Measurements from ENCODE around the gene SLC29A3. TPM values are rescaled to one million over a fixed set of nuclear protein-coding genes. Genes with fewer than 3 reads are reported as not detected.

The SLC29A3 gene
- total RNA-seq, 1 experiment from 2014 or later = 9.2 TPM

DNA sequence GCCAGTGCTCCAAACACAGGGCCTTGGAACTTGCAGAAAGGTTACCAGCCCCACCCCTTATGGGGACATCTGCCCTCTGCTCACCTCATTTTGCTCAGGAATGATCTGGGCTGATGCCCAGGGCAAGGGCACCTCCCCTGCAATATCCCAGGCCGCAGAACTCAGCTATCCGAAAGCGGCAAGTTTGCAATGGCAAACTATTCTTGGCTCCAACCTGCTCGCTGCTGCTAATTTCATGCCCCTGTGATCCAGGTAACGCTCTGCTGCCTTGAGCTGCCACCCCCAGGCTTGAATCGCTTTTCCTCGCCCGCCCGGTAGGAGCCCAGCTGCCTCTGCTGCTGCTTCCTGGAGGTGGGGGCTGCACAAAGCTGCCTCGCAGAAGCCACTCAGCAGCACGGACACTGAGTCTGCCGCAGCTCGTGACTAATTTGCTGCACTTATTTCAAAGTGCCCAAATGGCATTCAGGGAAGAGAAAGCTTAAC lies 18.2 kb downstream of the SLC29A3 start:
- H3K79me1 ChIP-seq (ENCODE audit: insufficient read depth, low read depth, low read length, poor library complexity, severe bottlenecking) = no peaks in the 10 kb centered on the region
- no peak overlapping the region for H2AK5ac ChIP-seq (ENCODE audit: insufficient read length, low read length)
- H2BK15ac ChIP-seq (ENCODE audit: low read depth, low read length) = no peak overlapping the region
- no peak overlapping the region for H3K4me2 ChIP-seq (ENCODE audit: insufficient read depth, insufficient read length, low read length)
- no peak overlapping the region for H3K23ac ChIP-seq (ENCODE audit: insufficient read length, low read depth, low read length)
- Mint-ChIP-seq H3K27me3 (ENCODE audit: low read depth) (peaks cover 2% of the 10 kb centered on the region; the same call in 1 of the 2 replicates), H3K36me3 (ENCODE audit: insufficient read depth in 1 of 3, low read depth in 3 of 3) (peaks cover 8 to 17% (median 12%) of the 10 kb centered on the region in 3 experiments; a peak in 6 of 7 replicates), H3K4me3 (peak overlapping the region in 1 of 2 experiments; percentile 12; a peak in 1 of 5 replicates), H3K27ac (peak overlapping the region; percentile 56 to 66 (median 64); a peak in 3 of 7 replicates), H3K9me3 (no peaks in the 10 kb centered on the region), H3K4me1 (peaks cover 43 to 46% of the 10 kb centered on the region in 2 experiments)
- H3K18ac ChIP-seq (ENCODE audit: insufficient read length, low read depth, low read length) = no peak overlapping the region
- no peak overlapping the region for H2AFZ ChIP-seq (ENCODE audit: low read length)
- H3K4me1 ChIP-seq (ENCODE audit: insufficient read depth, low read length) = peaks cover 4% of the 10 kb centered on the region; the same call in 1 of the 2 replicates
- H4K20me1 ChIP-seq (ENCODE audit: control insufficient read depth, insufficient read depth, insufficient read length) = no peaks in the 10 kb centered on the region
- peaks cover 3% of the 10 kb centered on the region for H3K23me2 ChIP-seq (ENCODE audit: insufficient read length, low read depth, low read length, poor library complexity, severe bottlenecking)
- no peak overlapping the region for H2BK5ac ChIP-seq (ENCODE audit: insufficient read length, low read length)
- H3T11ph ChIP-seq (ENCODE audit: low read length) = no peak overlapping the region
- H2BK120ac ChIP-seq (ENCODE audit: low read depth, low read length, poor library complexity, severe bottlenecking) = no peak overlapping the region
- no CpG with 5 or more reads among the region's 13 CpGs for WGBS (ENCODE audit: extremely low coverage, insufficient read length, low lambda C conversion rate)
- H3K56ac ChIP-seq (ENCODE audit: insufficient read length, low read depth, low read length) = no peak overlapping the region
- H3K27me3 ChIP-seq (ENCODE audit: insufficient read depth, low read length) = no peaks in the 10 kb centered on the region; the same call in 1 of the 2 replicates
- no peak overlapping the region for H4K5ac ChIP-seq (ENCODE audit: insufficient read length, low read depth, low read length)
- no peak for DNase-seq
- H3K79me2 ChIP-seq (ENCODE audit: insufficient read depth, low read length) = no peaks in the 10 kb centered on the region
- H2BK20ac ChIP-seq (ENCODE audit: low read depth, low read length, poor library complexity, severe bottlenecking) = no peak overlapping the region
- H3K9ac ChIP-seq (ENCODE audit: extremely low read depth, insufficient read length, low read length) = no peak overlapping the region
- peak overlapping the region; percentile 20; the same call in 1 of the 2 replicates for H3K14ac ChIP-seq (ENCODE audit: insufficient read depth, low read length)
- no peak overlapping the region for H3K27ac ChIP-seq (ENCODE audit: insufficient read length, low read depth, low read length)
- TF ChIP-seq, protein P1, sequence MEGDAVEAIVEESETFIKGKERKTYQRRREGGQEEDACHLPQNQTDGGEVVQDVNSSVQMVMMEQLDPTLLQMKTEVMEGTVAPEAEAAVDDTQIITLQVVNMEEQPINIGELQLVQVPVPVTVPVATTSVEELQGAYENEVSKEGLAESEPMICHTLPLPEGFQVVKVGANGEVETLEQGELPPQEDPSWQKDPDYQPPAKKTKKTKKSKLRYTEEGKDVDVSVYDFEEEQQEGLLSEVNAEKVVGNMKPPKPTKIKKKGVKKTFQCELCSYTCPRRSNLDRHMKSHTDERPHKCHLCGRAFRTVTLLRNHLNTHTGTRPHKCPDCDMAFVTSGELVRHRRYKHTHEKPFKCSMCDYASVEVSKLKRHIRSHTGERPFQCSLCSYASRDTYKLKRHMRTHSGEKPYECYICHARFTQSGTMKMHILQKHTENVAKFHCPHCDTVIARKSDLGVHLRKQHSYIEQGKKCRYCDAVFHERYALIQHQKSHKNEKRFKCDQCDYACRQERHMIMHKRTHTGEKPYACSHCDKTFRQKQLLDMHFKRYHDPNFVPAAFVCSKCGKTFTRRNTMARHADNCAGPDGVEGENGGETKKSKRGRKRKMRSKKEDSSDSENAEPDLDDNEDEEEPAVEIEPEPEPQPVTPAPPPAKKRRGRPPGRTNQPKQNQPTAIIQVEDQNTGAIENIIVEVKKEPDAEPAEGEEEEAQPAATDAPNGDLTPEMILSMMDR (conservative IDR thresholded peaks at IDR 0.05) = no peak
- no peak overlapping the region for H2BK12ac ChIP-seq (ENCODE audit: insufficient read length, low read depth, low read length)
- no peaks in the 10 kb centered on the region for H3K9me3 ChIP-seq (ENCODE audit: control insufficient read depth, low read depth, low read length)
- no peak overlapping the region for H4K8ac ChIP-seq (replicated peaks; ENCODE audit: insufficient read length, low read depth, low read length)
- no peak overlapping the region for H4K91ac ChIP-seq (ENCODE audit: insufficient read length, low read depth, low read length)
- H3K4ac ChIP-seq (ENCODE audit: low read depth, low read length) = no peak overlapping the region

All from H9 (cell line).